OCI-LY3 (cell line): ENCODE measurements around the gene ADD3.

ENCODE experiments used
- EZH2phosphoT487 ChIP-seq: fragments of 200-600 bp; shearing (Covaris generic); IDR thresholded peaks from 2 replicates; pipeline ENCODE4 v1.6.1; 2018; ENCODE audit warnings: antibody characterized with exemption, mixed run types, low read depth
- TF ChIP-seq, protein P1 (sequence below): fragments of 200-600, 300-600 bp; sonication (generic); IDR thresholded peaks from 2 replicates; pipeline ENCODE4 v1.5.1; 2014; ENCODE audit warnings: antibody characterized with exemption, low read length, low read depth

DNA sequence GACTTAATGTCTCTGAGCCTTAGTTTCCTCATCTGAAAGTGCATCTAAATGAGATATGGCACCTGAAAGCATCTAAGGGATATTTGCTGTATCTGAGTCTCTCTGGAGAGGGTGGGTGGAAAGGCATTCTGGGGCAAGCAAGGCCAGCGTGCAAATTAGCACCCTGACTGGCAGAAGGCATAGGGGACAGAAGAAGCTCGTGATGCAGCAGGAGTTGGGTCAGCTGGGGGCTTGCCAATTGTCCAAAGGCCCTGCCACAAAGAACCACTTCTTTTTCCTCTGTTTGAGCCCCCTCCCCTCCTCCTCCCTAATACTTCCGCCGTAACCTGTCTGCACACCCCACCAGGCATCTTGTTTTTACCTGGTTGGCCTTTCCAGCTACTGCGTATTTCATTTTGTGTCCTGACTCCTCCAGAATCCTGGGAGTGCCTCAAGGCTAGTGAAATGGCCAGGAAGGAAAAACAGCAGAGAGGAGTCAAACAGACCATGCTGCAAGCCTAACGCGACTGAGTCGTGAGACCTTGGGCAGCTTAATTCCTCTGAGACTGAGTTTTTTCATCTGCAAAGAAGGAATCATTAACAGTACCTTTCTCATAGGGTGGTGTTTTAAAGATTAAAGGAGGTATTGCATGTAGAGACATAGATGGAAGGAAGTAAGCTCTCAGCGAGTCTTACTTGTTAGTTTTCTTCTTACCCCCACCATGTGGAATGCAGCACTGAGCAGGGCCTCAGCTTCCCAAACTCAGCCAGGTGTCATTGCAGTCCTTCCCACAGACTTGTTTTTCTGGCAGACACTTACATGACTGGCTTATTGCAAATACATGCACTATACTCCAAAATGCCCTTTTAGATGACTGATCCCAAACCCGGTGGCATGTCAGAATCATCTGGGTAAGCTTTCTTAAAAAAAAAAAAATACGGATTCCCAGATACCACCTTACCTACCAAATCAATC, 150.5 kb downstream of the ADD3 start:
- TF ChIP-seq, protein P1, sequence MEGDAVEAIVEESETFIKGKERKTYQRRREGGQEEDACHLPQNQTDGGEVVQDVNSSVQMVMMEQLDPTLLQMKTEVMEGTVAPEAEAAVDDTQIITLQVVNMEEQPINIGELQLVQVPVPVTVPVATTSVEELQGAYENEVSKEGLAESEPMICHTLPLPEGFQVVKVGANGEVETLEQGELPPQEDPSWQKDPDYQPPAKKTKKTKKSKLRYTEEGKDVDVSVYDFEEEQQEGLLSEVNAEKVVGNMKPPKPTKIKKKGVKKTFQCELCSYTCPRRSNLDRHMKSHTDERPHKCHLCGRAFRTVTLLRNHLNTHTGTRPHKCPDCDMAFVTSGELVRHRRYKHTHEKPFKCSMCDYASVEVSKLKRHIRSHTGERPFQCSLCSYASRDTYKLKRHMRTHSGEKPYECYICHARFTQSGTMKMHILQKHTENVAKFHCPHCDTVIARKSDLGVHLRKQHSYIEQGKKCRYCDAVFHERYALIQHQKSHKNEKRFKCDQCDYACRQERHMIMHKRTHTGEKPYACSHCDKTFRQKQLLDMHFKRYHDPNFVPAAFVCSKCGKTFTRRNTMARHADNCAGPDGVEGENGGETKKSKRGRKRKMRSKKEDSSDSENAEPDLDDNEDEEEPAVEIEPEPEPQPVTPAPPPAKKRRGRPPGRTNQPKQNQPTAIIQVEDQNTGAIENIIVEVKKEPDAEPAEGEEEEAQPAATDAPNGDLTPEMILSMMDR = no peak
- TF ChIP-seq EZH2phosphoT487 = no peak
